WTC11 (cell line): ENCODE measurements around the gene FGFR4. TPM values are rescaled to one million over a fixed set of nuclear protein-coding genes. Genes with fewer than 3 reads are reported as not detected.
A peak's percentile ranks its signal among the peaks of the same experiment; 100 is the strongest.

Experiments
- ATAC-seq: fragments of 200-7000 bp; cut with Tn5 transposase; 2 replicates; pipeline ENCODE4 v1.10.0; 2021; ENCODE audit warnings: mild to moderate bottlenecking, moderate library complexity
- CTCF ChIA-PET: fragments of 300-600 bp; sonication (Branson Sonifier 250); formaldehyde crosslinking; loops from one replicate; lab custom pipeline; 2021; ENCODE audit warnings: antibody characterized with exemption; lab: Charles Lee
- POLR2A ChIA-PET: fragments of 350-600 bp; sonication (Branson Sonifier 250); formaldehyde crosslinking; loops from one replicate; lab custom pipeline; 2021; ENCODE audit warnings: antibody characterized with exemption; lab: Charles Lee
- DNase-seq: peaks from one replicate; pipeline ENCODE4 v3.0.0; 2021; ENCODE audit warnings: low spot score
- H3K27ac Mint-ChIP-seq: 2 replicates; pipeline ENCODE4 v1.8.0; 2021; ENCODE audit warnings: mixed read lengths
- H3K27me3 Mint-ChIP-seq: 2 replicates; pipeline ENCODE4 v1.8.0; 2021; ENCODE audit warnings: low read depth, mild to moderate bottlenecking, moderate library complexity, mixed read lengths
- H3K36me3 Mint-ChIP-seq: 2 replicates; pipeline ENCODE4 v1.8.0; 2021; ENCODE audit warnings: mixed read lengths
- H3K4me1 Mint-ChIP-seq: 2 replicates; pipeline ENCODE4 v1.8.0; 2022; ENCODE audit warnings: mixed read lengths
- H3K4me3 Mint-ChIP-seq: 2 replicates; pipeline ENCODE4 v1.8.0; 2021; ENCODE audit warnings: mild to moderate bottlenecking, moderate library complexity, mixed read lengths
- H3K9me3 Mint-ChIP-seq: 2 replicates; pipeline ENCODE4 v1.8.0; 2021; ENCODE audit warnings: mixed read lengths
- ELF4 ChIP-seq: sonication (generic); formaldehyde crosslinking; IDR thresholded peaks from 2 replicates; pipeline ENCODE4 v1.8.1; 2022; ENCODE audit warnings: low read depth, mild to moderate bottlenecking, moderate library complexity, missing genetic modification reagents
- GABPB1 ChIP-seq: sonication (generic); formaldehyde crosslinking; IDR thresholded peaks from 2 replicates; pipeline ENCODE4 v1.8.1; 2023; ENCODE audit warnings: mild to moderate bottlenecking, missing genetic modification reagents
- RELA ChIP-seq: sonication (generic); formaldehyde crosslinking; IDR thresholded peaks from 2 replicates; pipeline ENCODE4 v1.8.1; 2022; ENCODE audit warnings: missing genetic modification reagents, mild to moderate bottlenecking, borderline replicate concordance
- SMAD3 ChIP-seq: sonication (generic); formaldehyde crosslinking; IDR thresholded peaks from 2 replicates; pipeline ENCODE4 v1.8.0; 2022; ENCODE audit warnings: missing genetic modification reagents, mild to moderate bottlenecking, borderline replicate concordance
- SMAD4 ChIP-seq: sonication (generic); formaldehyde crosslinking; IDR thresholded peaks from 2 replicates; pipeline ENCODE4 v1.8.0; 2022; ENCODE audit warnings: mild to moderate bottlenecking, missing genetic modification reagents
- SOX15 ChIP-seq: fragments of 250-450 bp; sonication (Bioruptor Pico); IDR thresholded peaks from 2 replicates; pipeline ENCODE4 v1.9.0; 2021; ENCODE audit warnings: mild to moderate bottlenecking
- ZBTB21 ChIP-seq: sonication (generic); formaldehyde crosslinking; IDR thresholded peaks from 2 replicates; pipeline ENCODE4 v1.8.1; 2023; ENCODE audit warnings: mild to moderate bottlenecking, missing genetic modification reagents, borderline replicate concordance
- ZNF263 ChIP-seq: sonication (generic); formaldehyde crosslinking; IDR thresholded peaks from 2 replicates; pipeline ENCODE4 v1.8.1; 2022; ENCODE audit warnings: low read depth, mild to moderate bottlenecking, moderate library complexity, missing genetic modification reagents
- total RNA-seq: library from RNA; stranded (reverse); gene quantifications from 3 replicates; pipeline ENCODE4 v1.2.3, GENCODE V29; 2021
- TF ChIP-seq, protein P1 (sequence below): sonication (generic); formaldehyde crosslinking; IDR thresholded peaks from 2 replicates; pipeline ENCODE4 v1.8.0; 2023; ENCODE audit warnings: missing genetic modification reagents, mild to moderate bottlenecking, borderline replicate concordance
- TF ChIP-seq, protein P2 (sequence below): sonication (generic); formaldehyde crosslinking; IDR thresholded peaks from 2 replicates; pipeline ENCODE4 v1.8.0; 2022; ENCODE audit warnings: mild to moderate bottlenecking, missing genetic modification reagents
- TF ChIP-seq, protein P3 (sequence below): sonication (generic); formaldehyde crosslinking; IDR thresholded peaks from 2 replicates; pipeline ENCODE4 v1.8.1; 2023; ENCODE audit warnings: mild to moderate bottlenecking, missing genetic modification reagents, moderate library complexity
- TF ChIP-seq, protein P4 (sequence below): sonication (generic); formaldehyde crosslinking; IDR thresholded peaks from 2 replicates; pipeline ENCODE4 v1.8.1; 2023; ENCODE audit warnings: mild to moderate bottlenecking, moderate library complexity, missing genetic modification reagents
- TF ChIP-seq, protein P5 (sequence below): fragments of 250-450 bp; sonication (Bioruptor Pico); IDR thresholded peaks from 2 replicates; pipeline ENCODE4 v1.9.0; 2021; ENCODE audit warnings: mild to moderate bottlenecking
- TF ChIP-seq, protein P6 (sequence below): sonication (generic); formaldehyde crosslinking; IDR thresholded peaks from 2 replicates; pipeline ENCODE4 v1.8.0; 2023; ENCODE audit warnings: mild to moderate bottlenecking, missing genetic modification reagents
- TF ChIP-seq, protein P7 (sequence below): sonication (generic); formaldehyde crosslinking; IDR thresholded peaks from 2 replicates; pipeline ENCODE4 v1.8.1; 2023; ENCODE audit warnings: mild to moderate bottlenecking, missing genetic modification reagents, moderate library complexity
- TF ChIP-seq, protein P8 (sequence below): fragments of 200-600 bp; IDR thresholded peaks from 2 replicates; pipeline ENCODE4 v1.8.0; 2022; ENCODE audit warnings: antibody characterized with exemption

Gene FGFR4
- total RNA-seq, 1 experiment from 2014 or later = 108 TPM

DNA sequence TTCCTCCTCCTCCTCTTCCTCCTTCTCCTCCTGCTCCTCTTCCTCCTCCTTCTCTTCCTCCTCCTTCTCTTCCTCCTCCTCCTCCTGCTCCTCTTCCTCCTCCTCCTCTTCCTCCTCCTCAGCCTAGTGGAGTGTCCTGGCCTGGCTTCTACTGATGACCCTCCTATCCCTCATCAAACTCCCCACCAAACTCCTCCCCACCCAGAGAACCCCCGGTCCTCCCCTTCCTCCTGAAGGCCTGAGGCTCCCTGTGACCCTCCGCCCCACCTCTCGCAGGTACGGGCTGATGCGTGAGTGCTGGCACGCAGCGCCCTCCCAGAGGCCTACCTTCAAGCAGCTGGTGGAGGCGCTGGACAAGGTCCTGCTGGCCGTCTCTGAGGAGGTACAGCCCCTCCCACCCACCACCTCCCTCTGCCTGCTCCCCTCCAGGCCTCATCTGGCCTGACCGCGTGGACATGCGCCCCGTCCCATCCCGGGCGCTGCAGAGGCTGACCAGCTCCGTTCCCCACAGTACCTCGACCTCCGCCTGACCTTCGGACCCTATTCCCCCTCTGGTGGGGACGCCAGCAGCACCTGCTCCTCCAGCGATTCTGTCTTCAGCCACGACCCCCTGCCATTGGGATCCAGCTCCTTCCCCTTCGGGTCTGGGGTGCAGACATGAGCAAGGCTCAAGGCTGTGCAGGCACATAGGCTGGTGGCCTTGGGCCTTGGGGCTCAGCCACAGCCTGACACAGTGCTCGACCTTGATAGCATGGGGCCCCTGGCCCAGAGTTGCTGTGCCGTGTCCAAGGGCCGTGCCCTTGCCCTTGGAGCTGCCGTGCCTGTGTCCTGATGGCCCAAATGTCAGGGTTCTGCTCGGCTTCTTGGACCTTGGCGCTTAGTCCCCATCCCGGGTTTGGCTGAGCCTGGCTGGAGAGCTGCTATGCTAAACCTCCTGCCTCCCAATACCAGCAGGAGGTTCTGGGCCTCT lies 10.6 kb downstream of the FGFR4 start:
- no peaks in the 10 kb centered on the region for H3K27me3 Mint-ChIP-seq
- 0 out of 2 replicates have a peak overlapping the region, but pooled peaks have one; percentile 84 for H3K27ac Mint-ChIP-seq
- ATAC-seq = no peak
- H3K36me3 Mint-ChIP-seq = peaks cover 18% of the 10 kb centered on the region
- no peaks in the 10 kb centered on the region for H3K9me3 Mint-ChIP-seq
- TF ChIP-seq ZNF263 (CRISPR knock-in tag) (0 out of 2 replicates have a peak, but pooled peaks have one; percentile 60), SMAD4 (CRISPR knock-in tag) (no peak)
- TF ChIP-seq, all 79 proteins: peak for 1
- CTCF ChIA-PET = interaction anchor here (0.7 to 6.2 kb wide), 6 partner anchors 11 to 212 kb away, joined by 3 to 59 read pairs (median 12); partner anchors contain the start of gene FGFR4
- POLR2A ChIA-PET = interaction anchor here (1.1 kb wide), 1 partner anchor 10 kb away, joined by 3 read pairs; no protein-coding TSS in a partner anchor
- no peak for DNase-seq
- Mint-ChIP-seq H3K4me3 (no peak overlapping the region), H3K4me1 (peaks cover 21% of the 10 kb centered on the region)

DNA sequence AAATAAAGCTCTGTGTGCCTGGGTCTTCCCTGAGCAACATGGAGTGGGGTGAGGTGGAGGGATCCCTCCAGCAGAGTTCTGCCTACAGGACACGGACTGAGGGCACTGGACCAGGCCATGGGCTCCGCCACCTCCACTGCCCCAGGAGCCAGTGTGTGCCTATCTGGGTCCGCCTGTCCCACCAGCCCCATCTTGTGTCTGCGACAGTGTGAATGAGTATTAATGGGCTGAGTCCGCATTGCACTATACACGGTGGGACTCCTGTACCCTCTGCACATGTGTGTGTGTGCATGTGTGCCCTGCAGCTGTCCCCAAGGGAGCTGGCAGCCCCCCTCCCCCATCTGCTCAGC lies 11.4 kb downstream of the FGFR4 start:
- Mint-ChIP-seq H3K4me1 (peaks cover 21% of the 10 kb centered on the region), H3K9me3 (no peaks in the 10 kb centered on the region)
- CTCF ChIA-PET = interaction anchor here (1.3 to 6.2 kb wide), 6 partner anchors 11 to 266 kb away, joined by 3 to 59 read pairs (median 12); partner anchors contain the start of gene FGFR4
- TF ChIP-seq, protein P1, sequence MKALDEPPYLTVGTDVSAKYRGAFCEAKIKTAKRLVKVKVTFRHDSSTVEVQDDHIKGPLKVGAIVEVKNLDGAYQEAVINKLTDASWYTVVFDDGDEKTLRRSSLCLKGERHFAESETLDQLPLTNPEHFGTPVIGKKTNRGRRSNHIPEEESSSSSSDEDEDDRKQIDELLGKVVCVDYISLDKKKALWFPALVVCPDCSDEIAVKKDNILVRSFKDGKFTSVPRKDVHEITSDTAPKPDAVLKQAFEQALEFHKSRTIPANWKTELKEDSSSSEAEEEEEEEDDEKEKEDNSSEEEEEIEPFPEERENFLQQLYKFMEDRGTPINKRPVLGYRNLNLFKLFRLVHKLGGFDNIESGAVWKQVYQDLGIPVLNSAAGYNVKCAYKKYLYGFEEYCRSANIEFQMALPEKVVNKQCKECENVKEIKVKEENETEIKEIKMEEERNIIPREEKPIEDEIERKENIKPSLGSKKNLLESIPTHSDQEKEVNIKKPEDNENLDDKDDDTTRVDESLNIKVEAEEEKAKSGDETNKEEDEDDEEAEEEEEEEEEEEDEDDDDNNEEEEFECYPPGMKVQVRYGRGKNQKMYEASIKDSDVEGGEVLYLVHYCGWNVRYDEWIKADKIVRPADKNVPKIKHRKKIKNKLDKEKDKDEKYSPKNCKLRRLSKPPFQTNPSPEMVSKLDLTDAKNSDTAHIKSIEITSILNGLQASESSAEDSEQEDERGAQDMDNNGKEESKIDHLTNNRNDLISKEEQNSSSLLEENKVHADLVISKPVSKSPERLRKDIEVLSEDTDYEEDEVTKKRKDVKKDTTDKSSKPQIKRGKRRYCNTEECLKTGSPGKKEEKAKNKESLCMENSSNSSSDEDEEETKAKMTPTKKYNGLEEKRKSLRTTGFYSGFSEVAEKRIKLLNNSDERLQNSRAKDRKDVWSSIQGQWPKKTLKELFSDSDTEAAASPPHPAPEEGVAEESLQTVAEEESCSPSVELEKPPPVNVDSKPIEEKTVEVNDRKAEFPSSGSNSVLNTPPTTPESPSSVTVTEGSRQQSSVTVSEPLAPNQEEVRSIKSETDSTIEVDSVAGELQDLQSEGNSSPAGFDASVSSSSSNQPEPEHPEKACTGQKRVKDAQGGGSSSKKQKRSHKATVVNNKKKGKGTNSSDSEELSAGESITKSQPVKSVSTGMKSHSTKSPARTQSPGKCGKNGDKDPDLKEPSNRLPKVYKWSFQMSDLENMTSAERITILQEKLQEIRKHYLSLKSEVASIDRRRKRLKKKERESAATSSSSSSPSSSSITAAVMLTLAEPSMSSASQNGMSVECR = no peak
- no peak for TF ChIP-seq GABPB1
- TF ChIP-seq SMAD3 (CRISPR knock-in tag) = no peak
- no peak for TF ChIP-seq ZBTB21
- TF ChIP-seq, protein P2, sequence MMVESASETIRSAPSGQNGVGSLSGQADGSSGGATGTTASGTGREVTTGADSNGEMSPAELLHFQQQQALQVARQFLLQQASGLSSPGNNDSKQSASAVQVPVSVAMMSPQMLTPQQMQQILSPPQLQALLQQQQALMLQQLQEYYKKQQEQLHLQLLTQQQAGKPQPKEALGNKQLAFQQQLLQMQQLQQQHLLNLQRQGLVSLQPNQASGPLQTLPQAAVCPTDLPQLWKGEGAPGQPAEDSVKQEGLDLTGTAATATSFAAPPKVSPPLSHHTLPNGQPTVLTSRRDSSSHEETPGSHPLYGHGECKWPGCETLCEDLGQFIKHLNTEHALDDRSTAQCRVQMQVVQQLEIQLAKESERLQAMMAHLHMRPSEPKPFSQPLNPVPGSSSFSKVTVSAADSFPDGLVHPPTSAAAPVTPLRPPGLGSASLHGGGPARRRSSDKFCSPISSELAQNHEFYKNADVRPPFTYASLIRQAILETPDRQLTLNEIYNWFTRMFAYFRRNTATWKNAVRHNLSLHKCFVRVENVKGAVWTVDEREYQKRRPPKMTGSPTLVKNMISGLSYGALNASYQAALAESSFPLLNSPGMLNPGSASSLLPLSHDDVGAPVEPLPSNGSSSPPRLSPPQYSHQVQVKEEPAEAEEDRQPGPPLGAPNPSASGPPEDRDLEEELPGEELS = no peak
- TF ChIP-seq, protein P3, sequence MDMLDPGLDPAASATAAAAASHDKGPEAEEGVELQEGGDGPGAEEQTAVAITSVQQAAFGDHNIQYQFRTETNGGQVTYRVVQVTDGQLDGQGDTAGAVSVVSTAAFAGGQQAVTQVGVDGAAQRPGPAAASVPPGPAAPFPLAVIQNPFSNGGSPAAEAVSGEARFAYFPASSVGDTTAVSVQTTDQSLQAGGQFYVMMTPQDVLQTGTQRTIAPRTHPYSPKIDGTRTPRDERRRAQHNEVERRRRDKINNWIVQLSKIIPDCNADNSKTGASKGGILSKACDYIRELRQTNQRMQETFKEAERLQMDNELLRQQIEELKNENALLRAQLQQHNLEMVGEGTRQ (CRISPR knock-in tag) = no peak
- TF ChIP-seq RELA (CRISPR knock-in tag) = no peak
- TF ChIP-seq SOX15 = no peak
- TF ChIP-seq, protein P4, sequence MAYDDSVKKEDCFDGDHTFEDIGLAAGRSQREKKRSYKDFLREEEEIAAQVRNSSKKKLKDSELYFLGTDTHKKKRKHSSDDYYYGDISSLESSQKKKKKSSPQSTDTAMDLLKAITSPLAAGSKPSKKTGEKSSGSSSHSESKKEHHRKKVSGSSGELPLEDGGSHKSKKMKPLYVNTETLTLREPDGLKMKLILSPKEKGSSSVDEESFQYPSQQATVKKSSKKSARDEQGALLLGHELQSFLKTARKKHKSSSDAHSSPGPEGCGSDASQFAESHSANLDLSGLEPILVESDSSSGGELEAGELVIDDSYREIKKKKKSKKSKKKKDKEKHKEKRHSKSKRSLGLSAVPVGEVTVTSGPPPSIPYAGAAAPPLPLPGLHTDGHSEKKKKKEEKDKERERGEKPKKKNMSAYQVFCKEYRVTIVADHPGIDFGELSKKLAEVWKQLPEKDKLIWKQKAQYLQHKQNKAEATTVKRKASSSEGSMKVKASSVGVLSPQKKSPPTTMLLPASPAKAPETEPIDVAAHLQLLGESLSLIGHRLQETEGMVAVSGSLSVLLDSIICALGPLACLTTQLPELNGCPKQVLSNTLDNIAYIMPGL (CRISPR knock-in tag) = no peak
- TF ChIP-seq, protein P5, sequence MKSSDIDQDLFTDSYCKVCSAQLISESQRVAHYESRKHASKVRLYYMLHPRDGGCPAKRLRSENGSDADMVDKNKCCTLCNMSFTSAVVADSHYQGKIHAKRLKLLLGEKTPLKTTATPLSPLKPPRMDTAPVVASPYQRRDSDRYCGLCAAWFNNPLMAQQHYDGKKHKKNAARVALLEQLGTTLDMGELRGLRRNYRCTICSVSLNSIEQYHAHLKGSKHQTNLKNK (CRISPR knock-in tag) = no peak
- TF ChIP-seq, protein P6, sequence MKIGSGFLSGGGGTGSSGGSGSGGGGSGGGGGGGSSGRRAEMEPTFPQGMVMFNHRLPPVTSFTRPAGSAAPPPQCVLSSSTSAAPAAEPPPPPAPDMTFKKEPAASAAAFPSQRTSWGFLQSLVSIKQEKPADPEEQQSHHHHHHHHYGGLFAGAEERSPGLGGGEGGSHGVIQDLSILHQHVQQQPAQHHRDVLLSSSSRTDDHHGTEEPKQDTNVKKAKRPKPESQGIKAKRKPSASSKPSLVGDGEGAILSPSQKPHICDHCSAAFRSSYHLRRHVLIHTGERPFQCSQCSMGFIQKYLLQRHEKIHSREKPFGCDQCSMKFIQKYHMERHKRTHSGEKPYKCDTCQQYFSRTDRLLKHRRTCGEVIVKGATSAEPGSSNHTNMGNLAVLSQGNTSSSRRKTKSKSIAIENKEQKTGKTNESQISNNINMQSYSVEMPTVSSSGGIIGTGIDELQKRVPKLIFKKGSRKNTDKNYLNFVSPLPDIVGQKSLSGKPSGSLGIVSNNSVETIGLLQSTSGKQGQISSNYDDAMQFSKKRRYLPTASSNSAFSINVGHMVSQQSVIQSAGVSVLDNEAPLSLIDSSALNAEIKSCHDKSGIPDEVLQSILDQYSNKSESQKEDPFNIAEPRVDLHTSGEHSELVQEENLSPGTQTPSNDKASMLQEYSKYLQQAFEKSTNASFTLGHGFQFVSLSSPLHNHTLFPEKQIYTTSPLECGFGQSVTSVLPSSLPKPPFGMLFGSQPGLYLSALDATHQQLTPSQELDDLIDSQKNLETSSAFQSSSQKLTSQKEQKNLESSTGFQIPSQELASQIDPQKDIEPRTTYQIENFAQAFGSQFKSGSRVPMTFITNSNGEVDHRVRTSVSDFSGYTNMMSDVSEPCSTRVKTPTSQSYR (CRISPR knock-in tag) = no peak
- TF ChIP-seq, protein P7, sequence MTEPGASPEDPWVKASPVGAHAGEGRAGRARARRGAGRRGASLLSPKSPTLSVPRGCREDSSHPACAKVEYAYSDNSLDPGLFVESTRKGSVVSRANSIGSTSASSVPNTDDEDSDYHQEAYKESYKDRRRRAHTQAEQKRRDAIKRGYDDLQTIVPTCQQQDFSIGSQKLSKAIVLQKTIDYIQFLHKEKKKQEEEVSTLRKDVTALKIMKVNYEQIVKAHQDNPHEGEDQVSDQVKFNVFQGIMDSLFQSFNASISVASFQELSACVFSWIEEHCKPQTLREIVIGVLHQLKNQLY = no peak
- TF ChIP-seq, protein P8, sequence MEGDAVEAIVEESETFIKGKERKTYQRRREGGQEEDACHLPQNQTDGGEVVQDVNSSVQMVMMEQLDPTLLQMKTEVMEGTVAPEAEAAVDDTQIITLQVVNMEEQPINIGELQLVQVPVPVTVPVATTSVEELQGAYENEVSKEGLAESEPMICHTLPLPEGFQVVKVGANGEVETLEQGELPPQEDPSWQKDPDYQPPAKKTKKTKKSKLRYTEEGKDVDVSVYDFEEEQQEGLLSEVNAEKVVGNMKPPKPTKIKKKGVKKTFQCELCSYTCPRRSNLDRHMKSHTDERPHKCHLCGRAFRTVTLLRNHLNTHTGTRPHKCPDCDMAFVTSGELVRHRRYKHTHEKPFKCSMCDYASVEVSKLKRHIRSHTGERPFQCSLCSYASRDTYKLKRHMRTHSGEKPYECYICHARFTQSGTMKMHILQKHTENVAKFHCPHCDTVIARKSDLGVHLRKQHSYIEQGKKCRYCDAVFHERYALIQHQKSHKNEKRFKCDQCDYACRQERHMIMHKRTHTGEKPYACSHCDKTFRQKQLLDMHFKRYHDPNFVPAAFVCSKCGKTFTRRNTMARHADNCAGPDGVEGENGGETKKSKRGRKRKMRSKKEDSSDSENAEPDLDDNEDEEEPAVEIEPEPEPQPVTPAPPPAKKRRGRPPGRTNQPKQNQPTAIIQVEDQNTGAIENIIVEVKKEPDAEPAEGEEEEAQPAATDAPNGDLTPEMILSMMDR = no peak
- no peak for TF ChIP-seq ELF4

More for the DNA sequence above, 11.4 kb downstream of the FGFR4 start:
- POLR2A ChIA-PET = interaction anchor here (1.1 kb wide), 1 partner anchor 11 kb away, joined by 3 read pairs; no protein-coding TSS in a partner anchor
- Mint-ChIP-seq H3K36me3 (peaks cover 18% of the 10 kb centered on the region), H3K27ac (no peak overlapping the region), H3K4me3 (no peak overlapping the region), H3K27me3 (no peaks in the 10 kb centered on the region; the same call in 1 of the 2 replicates)
- no peak for DNase-seq
- ATAC-seq = no peak
